Amniotic epithelial cell (primary cell): ENCODE measurements around the gene N4BP2.
A peak's percentile ranks its signal among the peaks of the same experiment; 100 is the strongest.
"Not testable (repeated sequence)": the region's sequence is repeated elsewhere in the genome, so short reads cannot be mapped to it uniquely, and the experiment has no call there.

ENCODE experiments used
- DNase-seq: peaks from one replicate; pipeline ENCODE4 v3.0.0-alpha.2; 2010; ENCODE audit warnings: low read depth

N4BP2 gene

DNA sequence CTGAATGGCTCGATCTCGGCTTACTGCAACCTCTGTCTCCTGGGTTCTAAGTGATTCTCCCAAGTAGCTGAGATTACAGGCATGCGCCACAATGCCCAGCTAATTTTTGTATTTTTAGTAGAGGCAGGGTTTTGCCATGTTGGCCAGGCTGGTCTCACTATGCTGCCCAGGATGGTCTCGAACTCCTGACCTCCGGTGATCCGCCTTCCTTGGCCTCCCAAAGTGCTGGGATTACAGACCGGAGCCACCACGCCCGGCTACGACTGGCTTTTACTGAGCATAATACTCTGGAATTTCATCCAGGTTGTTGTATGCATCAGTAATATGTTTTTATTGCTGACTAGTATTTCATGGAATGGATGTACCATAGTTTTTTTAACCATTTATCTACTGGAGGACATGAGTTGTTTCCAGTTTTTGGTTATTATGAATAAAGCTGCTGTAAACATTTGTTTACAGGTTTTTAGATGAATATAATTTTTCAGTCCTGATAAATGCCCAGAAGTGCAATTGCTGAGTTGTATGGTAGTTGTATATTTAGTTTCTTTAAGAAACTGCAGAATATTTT is 31.2 kb downstream of the N4BP2 start:
- DNase-seq, result no peak

DNA sequence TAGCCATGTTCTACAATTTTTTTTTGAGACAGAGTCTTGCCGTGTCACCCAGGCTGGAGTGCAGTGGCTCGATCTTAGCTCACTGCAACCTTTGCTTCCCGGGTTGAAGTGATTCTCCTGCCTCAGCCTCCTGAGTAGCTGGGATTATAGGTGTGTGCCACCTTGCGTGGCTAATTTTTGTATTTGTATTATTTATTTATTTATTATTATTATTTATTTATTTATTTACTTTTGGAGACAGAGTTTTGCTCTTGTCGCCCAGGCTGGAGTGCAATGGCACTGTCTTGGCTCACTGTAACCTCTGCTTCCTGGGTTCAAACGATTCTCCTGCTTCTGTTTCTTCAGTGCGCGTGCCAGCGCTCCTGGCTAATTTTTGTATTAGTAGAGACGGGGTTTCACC is 36.8 kb downstream of the N4BP2 start:
- DNase-seq, result not testable (repeated sequence)

DNA sequence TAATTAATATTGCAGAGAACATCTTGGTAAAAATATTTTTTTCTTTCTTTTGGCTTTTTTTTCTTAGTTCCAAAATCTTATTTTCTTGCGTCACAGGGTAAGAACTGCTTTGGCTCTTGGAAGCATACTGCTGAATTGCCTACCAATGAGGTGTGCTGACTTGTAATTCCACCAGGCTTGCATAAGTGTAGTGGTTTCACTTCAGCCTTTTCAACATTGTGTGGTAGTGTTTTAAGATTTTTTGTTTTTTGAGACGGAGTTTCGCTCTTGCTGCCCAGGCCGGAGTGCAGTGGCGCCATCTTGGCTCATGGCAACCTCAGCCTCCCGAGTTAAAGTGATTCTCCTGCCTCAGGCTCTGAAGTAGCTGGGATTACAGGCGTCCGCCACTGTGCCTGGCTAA is 42.4 kb downstream of the N4BP2 start:
- DNase-seq, result peak; percentile 10

DNA sequence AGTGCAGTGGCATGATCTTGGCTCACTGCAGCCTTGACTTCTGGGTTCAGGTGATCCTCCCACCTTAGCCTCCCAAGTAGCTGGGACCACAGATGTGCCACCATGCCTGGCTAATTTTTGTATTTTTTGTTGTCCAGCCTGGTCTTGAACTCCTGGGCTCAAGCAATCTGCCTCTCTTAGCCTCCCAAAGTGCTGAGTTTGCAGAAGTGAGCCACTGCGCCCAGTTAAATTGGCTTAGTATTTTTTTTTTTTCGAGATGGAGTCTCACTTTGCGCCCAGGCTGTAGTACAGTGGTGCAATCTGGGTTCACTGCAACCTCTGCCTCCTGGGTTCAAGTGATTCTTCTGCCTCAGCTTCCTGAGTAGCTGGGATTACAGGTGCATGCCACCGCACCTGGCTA is 50.5 kb downstream of the N4BP2 start:
- not testable (repeated sequence) for DNase-seq

DNA sequence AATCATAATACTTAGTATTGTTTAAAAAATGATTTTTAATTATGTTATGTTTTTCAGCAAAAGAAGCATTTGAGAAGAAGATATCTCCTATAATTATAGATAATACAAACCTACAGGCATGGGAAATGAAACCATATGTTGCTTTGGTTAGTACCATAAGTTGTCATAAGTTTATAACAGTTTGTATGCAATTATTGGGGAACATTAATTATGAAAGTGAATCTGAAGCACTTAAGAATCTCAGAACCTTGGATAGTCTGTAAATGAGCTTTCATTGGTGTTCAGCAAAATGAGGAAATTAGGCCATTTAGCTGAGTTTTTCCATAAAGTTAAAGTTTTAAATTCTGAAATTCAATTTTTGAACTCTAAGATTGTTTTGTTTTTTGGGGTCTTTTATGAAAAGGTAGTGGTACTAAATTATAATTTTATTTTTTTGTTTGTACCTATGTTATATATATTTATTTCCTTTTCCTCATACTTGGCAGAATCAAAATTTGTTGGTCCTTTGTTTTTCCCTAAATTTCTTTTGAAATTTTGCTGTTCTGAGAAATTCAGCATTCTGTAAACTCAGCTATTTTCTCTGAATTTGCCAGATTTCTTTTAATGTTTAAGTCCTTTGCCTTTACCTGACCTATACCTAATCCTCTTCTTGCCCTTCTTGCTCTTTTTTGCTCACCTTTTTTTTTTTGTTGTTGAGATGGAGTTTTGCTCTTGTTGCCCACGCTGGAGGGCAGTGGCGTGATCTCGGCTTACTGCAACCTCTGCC is 55.6 kb downstream of the N4BP2 start:
- DNase-seq, result no peak

DNA sequence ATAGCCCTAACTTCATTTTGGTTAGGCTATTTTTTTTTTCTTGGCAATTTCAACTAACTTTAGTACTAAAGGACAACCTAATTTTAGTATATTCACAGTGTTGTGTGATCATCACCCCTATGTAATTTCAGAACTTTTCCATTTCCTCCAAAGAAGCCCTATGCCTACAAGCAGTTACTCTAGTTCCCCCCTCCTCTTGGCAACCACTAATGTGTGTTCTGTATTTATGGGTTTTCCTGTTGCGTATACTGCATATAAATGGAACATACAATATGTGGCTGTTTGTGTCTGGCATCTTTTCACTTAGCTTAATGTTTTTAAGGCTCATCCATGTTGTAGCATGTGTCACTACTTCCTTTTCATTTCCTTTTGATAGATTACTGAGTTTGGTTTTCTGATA is 57.6 kb downstream of the N4BP2 start:
- no peak for DNase-seq

DNA sequence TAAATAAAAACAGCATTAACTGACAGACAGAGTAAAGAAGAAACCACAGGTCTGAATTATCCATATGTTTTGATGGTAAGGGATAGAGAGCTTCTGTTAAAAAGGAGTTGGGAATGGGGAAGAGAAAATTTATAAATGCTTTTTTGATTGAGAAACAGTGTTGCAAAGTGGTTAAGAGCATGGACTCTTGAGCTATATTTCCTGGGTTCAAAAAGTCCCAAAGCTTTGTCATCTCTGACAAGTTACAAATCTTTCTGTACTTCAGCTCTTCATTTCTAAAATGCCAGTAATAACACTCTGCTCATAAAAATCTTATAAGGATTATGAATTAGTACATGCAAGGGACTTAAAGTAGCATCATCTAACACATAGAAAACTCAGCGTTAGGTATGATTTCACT is 62.2 kb downstream of the N4BP2 start:
- DNase-seq, result no peak

DNA sequence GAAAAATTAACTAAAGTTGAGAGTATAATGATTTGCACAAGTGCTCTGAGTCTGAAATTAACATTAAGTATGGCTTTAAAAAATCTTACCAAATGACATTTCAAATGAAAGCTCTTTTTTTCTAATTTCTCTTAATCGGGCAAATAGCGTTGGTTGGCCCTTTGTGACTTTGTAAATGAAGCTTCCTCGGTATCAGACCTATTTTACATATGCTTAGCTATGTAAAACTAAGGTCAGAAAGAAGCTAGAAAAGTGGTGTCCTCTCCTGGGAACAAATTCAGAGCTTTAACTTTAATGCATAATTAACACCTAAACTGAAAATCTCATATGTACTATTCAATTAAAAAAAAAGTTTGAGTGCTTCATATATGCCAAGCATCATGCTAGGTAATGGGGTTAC is 62.7 kb downstream of the N4BP2 start:
- DNase-seq, result no peak

DNA sequence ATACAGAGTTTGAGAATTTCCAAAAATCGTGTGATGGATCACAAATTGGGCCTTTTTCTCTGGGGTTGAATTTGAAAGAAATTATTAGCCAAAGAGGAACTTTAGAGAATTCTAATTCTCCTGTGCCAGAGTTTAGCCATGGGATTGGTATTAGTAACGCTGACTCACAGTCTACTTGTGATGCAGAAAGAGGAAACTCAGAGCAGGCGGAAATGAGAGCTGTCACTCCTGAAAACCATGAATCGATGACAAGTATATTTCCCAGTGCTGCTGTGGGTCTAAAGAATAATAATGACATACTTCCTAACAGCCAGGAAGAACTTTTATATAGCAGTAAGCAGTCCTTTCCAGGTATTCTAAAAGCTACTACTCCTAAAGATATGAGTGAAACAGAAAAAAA is 64.9 kb downstream of the N4BP2 start:
- peak; percentile 68 for DNase-seq

DNA sequence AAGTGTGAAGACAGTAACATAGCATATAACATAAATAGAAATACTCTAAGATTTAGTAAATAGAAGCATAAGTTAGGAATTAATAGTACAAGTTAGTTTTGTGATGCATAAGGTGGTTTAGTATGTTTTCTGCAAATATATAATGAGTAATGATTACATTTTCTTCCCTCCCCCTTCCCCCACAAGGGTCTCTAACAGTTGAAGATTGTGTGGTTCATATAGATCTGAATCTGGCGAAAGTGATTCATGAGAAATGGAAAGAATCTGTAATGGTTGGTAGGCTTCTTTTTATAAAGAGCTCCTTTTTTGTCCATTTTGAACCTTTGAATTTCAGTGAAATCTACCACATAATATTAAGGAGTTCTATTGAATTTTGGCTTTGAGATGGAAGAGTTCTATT is 66.3 kb downstream of the N4BP2 start:
- DNase-seq, result no peak

DNA sequence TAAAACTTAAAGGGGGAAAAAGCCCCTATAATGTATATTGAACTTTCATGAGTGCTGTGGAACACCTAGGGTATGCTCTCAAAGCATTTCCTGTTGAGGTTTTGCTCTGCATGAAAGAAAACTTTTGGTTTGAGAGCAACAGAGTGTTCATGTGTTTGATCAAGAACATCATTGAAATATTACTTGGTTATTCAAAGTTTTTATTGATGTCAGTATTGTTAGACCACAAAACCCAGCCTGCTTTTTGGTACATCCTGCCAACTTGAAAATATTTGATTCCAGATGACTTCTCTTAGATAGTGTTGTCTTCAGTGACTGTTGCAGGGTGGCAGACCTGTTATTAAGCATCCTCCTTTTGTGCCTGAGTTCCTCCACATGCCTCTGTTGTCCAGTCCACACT is 68.0 kb downstream of the N4BP2 start:
- no peak for DNase-seq

DNA sequence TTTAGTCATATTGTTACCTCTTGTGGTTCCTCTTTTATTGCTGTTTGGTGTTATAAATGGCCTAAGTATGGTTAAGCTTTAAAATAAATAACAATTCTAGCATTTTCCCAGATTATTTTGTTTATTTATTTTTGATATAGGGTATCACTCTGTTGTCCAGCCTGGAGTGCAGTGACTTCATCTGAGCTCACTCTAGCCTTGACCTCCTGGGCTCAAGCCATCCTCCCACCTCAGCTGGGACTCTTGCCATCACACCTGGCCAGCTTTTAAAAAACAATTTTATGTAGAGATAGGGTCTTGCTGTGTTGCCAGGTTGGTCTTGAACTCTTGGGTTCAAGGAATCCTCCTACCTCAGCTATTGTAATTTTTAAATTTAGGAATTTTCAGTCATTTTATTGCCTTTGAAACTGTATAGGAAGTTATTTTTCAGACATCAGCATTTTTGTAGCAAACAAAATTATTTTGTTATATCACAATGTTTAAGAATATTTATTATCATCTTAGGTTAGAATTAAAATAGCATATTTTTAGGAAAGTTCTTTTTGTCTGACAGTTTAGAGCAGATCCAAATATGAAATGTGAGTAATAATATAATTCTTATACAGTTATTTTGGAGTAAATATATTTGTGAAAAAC is 73.9 kb downstream of the N4BP2 start:
- no peak for DNase-seq

DNA sequence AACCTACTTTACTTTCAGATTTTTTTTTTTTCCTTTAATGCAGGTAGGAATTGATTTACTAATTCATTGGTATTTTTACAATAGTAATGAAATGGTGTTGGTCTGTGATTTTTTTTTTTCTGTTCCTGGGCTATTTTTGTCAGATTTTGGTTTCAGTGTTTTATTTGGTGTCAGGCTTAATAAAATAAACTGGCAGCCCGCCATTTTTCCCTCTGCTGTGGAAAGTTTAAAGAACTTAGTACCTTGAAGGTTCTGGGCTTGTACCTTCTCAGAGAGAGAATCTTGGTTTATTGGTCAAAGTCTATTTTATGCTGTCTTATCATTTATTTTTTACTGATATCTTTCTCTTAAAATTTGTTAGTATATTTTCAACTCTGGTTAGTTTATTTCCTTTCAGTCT is 76.2 kb downstream of the N4BP2 start:
- no peak for DNase-seq

DNA sequence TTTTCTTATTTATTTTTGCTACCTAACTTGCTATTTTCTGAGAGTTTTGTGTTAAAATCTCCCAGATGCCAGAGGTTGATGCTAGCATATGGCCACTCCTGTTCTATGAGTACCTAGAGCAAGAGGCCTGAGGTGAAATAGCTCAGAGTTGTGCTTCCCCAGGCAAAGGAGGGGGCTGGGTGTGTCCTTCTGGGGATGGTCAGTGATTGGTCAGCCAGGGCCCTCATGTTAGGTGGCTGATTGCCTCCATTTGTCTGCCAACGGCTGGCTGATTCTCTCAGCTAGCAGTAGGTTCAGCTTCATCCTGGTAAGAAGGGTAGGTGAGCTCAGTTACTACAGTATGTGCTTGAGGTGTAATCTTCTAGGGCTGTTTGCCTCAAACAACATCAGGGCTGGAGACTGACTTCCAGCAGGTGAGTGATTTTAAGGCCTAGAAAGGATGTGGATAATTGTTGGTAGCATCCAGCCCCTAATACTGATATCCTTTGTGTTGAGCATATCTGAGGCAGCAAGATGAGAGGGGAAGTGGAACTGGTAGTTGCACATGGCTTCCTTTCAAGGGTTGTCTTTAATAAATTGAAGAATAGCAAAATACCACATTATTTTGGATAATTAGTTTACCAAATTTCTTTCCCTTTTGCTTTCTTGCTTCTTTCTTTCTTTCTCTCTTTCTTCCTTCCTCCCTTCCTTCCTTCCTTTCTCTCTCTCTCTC is 77.7 kb downstream of the N4BP2 start:
- DNase-seq, result no peak

DNA sequence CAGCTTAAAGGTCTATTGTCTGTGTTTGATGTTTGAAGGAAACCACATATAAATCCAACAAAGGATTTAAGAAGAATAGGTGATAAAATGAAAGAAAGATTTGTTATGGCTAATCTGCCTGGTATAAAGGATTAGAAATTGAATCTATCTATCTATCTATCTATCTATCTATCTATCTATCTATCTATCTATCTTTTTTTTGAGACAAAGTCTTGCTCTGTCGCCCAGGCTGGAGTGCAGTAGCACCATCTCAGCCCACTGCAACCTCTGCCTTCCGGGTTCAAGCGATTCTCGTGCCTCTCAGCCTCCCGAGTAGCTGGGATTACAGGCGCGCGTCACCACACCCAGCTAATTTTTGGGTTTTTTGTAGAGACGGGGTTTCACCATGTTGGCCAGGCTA is 79.6 kb downstream of the N4BP2 start:
- DNase-seq, result not testable (repeated sequence)

DNA sequence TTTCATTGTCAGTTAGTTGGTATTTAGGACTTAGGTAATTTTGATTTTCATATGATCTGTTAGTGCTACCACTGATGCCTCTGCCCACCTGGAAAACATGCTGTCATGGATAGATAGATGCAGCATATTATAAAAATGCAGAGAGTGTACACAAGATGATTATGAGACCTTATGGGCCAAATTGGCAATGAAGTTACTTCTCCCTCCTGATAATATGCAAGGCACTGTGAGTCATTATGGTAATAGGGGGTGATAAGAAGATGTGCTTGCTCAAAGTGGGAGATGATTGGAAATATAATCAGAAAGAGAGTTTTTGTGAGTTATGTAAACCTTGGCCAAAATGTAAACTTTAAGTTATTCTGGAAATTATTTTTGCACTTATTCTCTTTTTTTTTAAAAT is 83.5 kb downstream of the N4BP2 start:
- peak; percentile 15 for DNase-seq

DNA sequence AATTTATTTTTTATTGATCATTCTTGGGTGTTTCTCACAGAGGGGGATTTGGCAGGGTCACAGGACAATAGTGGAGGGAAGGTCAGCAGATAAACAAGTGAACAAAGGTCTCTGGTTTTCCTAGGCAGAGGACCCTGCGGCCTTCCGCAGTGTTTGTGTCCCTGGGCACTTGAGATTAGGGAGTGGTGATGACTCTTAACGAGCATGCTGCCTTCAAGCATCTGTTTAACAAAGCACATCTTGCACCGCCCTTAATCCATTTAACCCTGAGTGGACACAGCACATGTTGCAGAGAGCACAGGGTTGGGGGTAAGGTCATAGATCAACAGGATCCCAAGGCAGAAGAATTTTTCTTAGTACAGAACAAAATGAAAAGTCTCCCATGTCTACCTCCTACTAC is 83.9 kb downstream of the N4BP2 start:
- not testable (repeated sequence) for DNase-seq

DNA sequence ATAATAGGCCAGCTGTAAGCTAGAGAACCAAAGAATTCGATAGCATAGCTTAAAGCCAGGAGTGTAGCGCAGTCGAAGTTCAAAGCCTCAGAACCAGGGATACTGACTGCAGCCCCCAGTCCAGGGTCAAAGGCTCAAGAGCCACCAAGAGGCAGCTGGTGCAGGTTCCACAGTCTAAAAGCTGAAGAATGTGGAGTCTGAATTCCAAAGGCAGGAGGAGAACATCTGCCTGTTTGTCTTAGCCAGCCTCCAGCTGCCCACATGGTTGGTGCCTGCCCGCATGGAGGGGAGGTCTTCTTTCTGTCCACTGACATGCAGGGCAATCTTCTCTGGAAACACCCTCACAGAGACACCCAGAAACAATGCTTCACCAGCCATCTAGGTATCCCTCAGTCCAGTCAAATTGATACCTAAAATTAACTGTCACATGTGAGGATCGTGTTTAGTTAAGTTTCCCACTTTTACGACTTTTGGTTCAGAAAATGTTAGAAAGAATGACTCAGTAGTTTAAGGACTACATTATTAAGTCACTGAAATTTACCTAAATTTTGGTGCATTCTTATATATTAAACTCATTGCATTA is 87.4 kb downstream of the N4BP2 start:
- no peak for DNase-seq

DNA sequence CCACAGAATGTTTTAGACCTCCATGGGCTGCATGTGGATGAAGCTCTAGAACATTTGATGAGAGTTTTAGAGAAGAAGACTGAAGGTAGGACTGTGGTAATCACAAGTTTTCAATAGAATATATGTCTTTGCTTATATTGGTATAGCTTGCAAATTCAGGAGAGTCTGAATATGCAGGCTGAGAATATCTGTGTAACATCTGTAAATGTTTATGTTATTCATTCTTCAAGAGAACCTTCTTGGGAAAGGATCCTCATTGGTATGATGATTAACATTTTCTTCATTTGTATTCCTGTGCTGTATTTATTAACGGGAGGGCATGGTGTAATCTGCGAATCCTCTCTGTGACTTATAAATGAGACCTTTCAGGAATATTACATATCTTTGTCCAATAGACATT is 88.1 kb downstream of the N4BP2 start:
- DNase-seq, result no peak

DNA sequence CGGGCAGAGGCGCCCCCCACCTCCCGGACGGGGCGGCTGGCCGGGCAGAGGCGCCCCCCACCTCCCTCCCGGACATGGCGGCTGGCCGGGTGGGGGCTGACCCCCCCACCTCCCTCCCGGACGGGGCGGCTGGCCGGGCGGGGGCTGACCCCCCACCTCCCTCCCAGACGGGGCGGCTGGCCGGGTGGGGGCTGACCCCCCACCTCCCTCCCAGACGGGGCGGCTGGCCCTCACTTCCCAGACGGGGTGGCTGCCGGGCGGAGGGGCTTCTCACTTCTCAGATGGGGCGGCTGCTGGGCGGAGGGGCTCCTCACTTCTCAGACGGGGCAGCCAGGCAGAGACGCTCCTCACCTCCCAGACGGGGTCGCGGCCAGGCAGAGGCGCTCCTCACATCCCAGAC is 90.8 kb downstream of the N4BP2 start:
- DNase-seq, result not testable (repeated sequence)

DNA sequence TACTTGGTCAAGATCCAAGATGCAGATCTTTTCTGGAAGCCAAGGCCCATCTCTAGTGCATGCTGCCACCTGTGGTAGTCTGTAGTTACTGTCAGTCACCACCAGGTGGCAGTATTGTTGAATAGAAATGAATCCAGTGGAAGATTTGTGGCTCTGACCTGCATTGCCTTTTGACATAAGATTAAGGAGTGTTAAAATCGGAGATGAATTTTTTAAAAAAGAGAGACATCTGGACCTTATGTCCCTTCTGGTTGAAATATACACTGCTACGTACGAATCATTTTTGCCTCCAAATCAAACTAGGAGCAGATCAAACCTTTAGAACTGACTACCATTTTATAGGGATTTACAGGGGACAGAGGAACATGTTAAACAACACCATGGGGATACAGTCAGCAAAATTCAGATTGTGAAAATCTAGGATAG is 93.3 kb downstream of the N4BP2 start:
- DNase-seq, result peak; percentile 77

DNA sequence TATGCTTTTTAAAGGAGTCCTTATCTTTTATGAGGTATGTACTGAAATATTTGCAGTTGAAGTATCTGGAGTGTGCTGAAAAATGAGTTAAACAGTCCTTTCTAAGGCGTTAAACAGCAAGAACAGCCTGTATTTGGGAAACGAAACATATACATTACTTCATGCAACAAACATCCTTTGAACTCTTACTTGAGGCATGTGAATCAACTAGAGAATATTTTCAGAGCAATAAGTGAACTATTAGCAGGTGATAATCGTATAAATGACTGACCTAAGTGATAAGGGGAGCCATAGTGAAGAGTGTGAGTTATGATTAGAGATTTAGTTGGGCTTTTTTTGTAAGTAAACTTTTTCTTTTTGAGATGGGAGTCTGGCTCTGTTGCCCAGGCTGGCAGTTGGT is 94.3 kb downstream of the N4BP2 start:
- DNase-seq, result peak; percentile 24

DNA sequence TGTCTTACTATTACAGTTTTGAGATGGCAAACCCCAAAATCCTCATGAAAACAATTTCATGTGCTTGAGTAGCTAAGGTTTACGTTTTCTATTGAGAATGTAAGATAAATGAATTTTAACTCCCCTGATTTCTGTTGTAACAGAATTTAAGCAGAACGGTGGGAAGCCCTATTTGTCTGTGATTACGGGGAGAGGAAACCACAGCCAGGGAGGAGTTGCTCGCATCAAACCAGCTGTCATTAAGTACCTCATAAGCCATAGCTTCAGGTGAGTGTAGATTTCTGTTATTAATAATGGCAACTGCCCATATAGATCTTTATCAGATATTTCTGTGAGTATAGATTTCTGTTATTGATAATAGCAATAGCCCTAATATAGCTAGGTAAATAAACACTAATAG is 96.0 kb downstream of the N4BP2 start:
- no peak for DNase-seq
